WTC11 (cell line): ENCODE results near the gene PTPRT. TPM values are rescaled to one million over a fixed set of nuclear protein-coding genes. Genes with fewer than 3 reads are reported as not detected.

Experiments
- ATAC-seq: fragments of 200-7000 bp; cut with Tn5 transposase; 2 replicates; pipeline ENCODE4 v1.10.0; 2021; ENCODE audit warnings: mild to moderate bottlenecking, moderate library complexity
- CTCF ChIA-PET: fragments of 300-600 bp; sonication (Branson Sonifier 250); formaldehyde crosslinking; loops from one replicate; lab custom pipeline; 2021; ENCODE audit warnings: antibody characterized with exemption; lab: Charles Lee
- POLR2A ChIA-PET: fragments of 350-600 bp; sonication (Branson Sonifier 250); formaldehyde crosslinking; loops from one replicate; lab custom pipeline; 2021; ENCODE audit warnings: antibody characterized with exemption; lab: Charles Lee
- DNase-seq: peaks from one replicate; pipeline ENCODE4 v3.0.0; 2021; ENCODE audit warnings: low spot score
- H3K27ac Mint-ChIP-seq: 2 replicates; pipeline ENCODE4 v1.8.0; 2021; ENCODE audit warnings: mixed read lengths
- H3K27me3 Mint-ChIP-seq: 2 replicates; pipeline ENCODE4 v1.8.0; 2021; ENCODE audit warnings: low read depth, mild to moderate bottlenecking, moderate library complexity, mixed read lengths
- H3K36me3 Mint-ChIP-seq: 2 replicates; pipeline ENCODE4 v1.8.0; 2021; ENCODE audit warnings: mixed read lengths
- H3K4me1 Mint-ChIP-seq: 2 replicates; pipeline ENCODE4 v1.8.0; 2022; ENCODE audit warnings: mixed read lengths
- H3K4me3 Mint-ChIP-seq: 2 replicates; pipeline ENCODE4 v1.8.0; 2021; ENCODE audit warnings: mild to moderate bottlenecking, moderate library complexity, mixed read lengths
- H3K9me3 Mint-ChIP-seq: 2 replicates; pipeline ENCODE4 v1.8.0; 2021; ENCODE audit warnings: mixed read lengths
- FOXJ3 ChIP-seq: sonication (generic); formaldehyde crosslinking; IDR thresholded peaks from 2 replicates; pipeline ENCODE4 v1.9.0; 2021; ENCODE audit warnings: missing genetic modification reagents, mild to moderate bottlenecking, borderline replicate concordance
- FOXK1 ChIP-seq: sonication (generic); formaldehyde crosslinking; IDR thresholded peaks from 2 replicates; pipeline ENCODE4 v1.8.0; 2022; ENCODE audit warnings: mild to moderate bottlenecking, moderate library complexity, missing genetic modification reagents
- FOXP1 ChIP-seq: sonication (generic); formaldehyde crosslinking; IDR thresholded peaks from 2 replicates; pipeline ENCODE4 v1.8.0; 2022; ENCODE audit warnings: missing genetic modification reagents, mild to moderate bottlenecking, moderate library complexity, borderline replicate concordance
- GABPB1 ChIP-seq: sonication (generic); formaldehyde crosslinking; IDR thresholded peaks from 2 replicates; pipeline ENCODE4 v1.8.1; 2023; ENCODE audit warnings: mild to moderate bottlenecking, missing genetic modification reagents
- GRHL2 ChIP-seq: fragments of 250-450 bp; sonication (Bioruptor Pico); IDR thresholded peaks from 2 replicates; pipeline ENCODE4 v1.8.0; 2022; ENCODE audit warnings: mild to moderate bottlenecking, moderate library complexity; ENCODE audit not compliant: insufficient replicate concordance, severe bottlenecking
- GTF2I ChIP-seq: fragments of 250-450 bp; sonication (Bioruptor Pico); conservative IDR thresholded peaks from 2 replicates; pipeline ENCODE4 v1.4.0; 2021; ENCODE audit warnings: mild to moderate bottlenecking
- JUN ChIP-seq: sonication (generic); formaldehyde crosslinking; IDR thresholded peaks from 2 replicates; pipeline ENCODE4 v1.8.0; 2023; ENCODE audit warnings: mild to moderate bottlenecking, missing genetic modification reagents
- MXD4 ChIP-seq: fragments of 250-450 bp; sonication (Bioruptor Pico); IDR thresholded peaks from 2 replicates; pipeline ENCODE4 v1.8.0; 2021; ENCODE audit warnings: mild to moderate bottlenecking, moderate library complexity, borderline replicate concordance
- MYBL2 ChIP-seq: sonication (generic); formaldehyde crosslinking; IDR thresholded peaks from 2 replicates; pipeline ENCODE4 v1.8.1; 2023; ENCODE audit warnings: mild to moderate bottlenecking, moderate library complexity, missing genetic modification reagents
- NFE2L1 ChIP-seq: sonication (generic); formaldehyde crosslinking; IDR thresholded peaks from 2 replicates; pipeline ENCODE4 v1.8.1; 2023; ENCODE audit warnings: missing genetic modification reagents
- RORB ChIP-seq: fragments of 250-450 bp; sonication (Bioruptor Pico); IDR thresholded peaks from 2 replicates; pipeline ENCODE4 v1.9.0; 2021; ENCODE audit warnings: mild to moderate bottlenecking
- SOX15 ChIP-seq: fragments of 250-450 bp; sonication (Bioruptor Pico); IDR thresholded peaks from 2 replicates; pipeline ENCODE4 v1.9.0; 2021; ENCODE audit warnings: mild to moderate bottlenecking
- SP1 ChIP-seq: sonication (generic); formaldehyde crosslinking; conservative IDR thresholded peaks from 2 replicates; pipeline ENCODE4 v1.8.1; 2022; ENCODE audit warnings: missing genetic modification reagents
- TCF7 ChIP-seq: sonication (generic); formaldehyde crosslinking; IDR thresholded peaks from 2 replicates; pipeline ENCODE4 v1.8.0; 2022; ENCODE audit warnings: mild to moderate bottlenecking, low read depth, missing genetic modification reagents, moderate library complexity
- TEAD4 ChIP-seq: sonication (generic); formaldehyde crosslinking; IDR thresholded peaks from 2 replicates; pipeline ENCODE4 v1.8.0; 2022; ENCODE audit warnings: mild to moderate bottlenecking, missing genetic modification reagents
- ZNF121 ChIP-seq: sonication (generic); formaldehyde crosslinking; IDR thresholded peaks from 2 replicates; pipeline ENCODE4 v1.8.0; 2023; ENCODE audit warnings: missing genetic modification reagents
- ZNF138 ChIP-seq: sonication (generic); formaldehyde crosslinking; conservative IDR thresholded peaks from 2 replicates; pipeline ENCODE4 v1.8.1; 2022; ENCODE audit warnings: mild to moderate bottlenecking, moderate library complexity, missing genetic modification reagents
- ZNF219 ChIP-seq: sonication (generic); formaldehyde crosslinking; IDR thresholded peaks from 2 replicates; pipeline ENCODE4 v1.8.0; 2023; ENCODE audit warnings: missing genetic modification reagents, mild to moderate bottlenecking, borderline replicate concordance
- ZNF416 ChIP-seq: fragments of 250-450 bp; sonication (Bioruptor Pico); IDR thresholded peaks from 2 replicates; pipeline ENCODE4 v1.9.0; 2021; ENCODE audit warnings: mild to moderate bottlenecking, inconsistent platforms
- ZNF423 ChIP-seq: fragments of 250-450 bp; sonication (Bioruptor Pico); IDR thresholded peaks from 2 replicates; pipeline ENCODE4 v2.1.2; 2022; ENCODE audit warnings: mild to moderate bottlenecking, moderate library complexity
- total RNA-seq: library from RNA; stranded (reverse); gene quantifications from 3 replicates; pipeline ENCODE4 v1.2.3, GENCODE V29; 2021
- TF ChIP-seq, protein P1 (sequence below): sonication (generic); formaldehyde crosslinking; IDR thresholded peaks from 2 replicates; pipeline ENCODE4 v1.8.1; 2023; ENCODE audit warnings: mild to moderate bottlenecking, missing genetic modification reagents, borderline replicate concordance
- TF ChIP-seq, protein P2 (sequence below): fragments of 250-450 bp; sonication (Bioruptor Pico); IDR thresholded peaks from 2 replicates; pipeline ENCODE4 v1.9.0; 2021; ENCODE audit warnings: mild to moderate bottlenecking
- TF ChIP-seq, protein P3 (sequence below): fragments of 250-450 bp; sonication (Bioruptor Pico); IDR thresholded peaks from 2 replicates; pipeline ENCODE4 v1.9.0; 2021; ENCODE audit warnings: mild to moderate bottlenecking
- TF ChIP-seq, protein P4 (sequence below): sonication (generic); formaldehyde crosslinking; IDR thresholded peaks from 2 replicates; pipeline ENCODE4 v1.8.1; 2023; ENCODE audit warnings: mild to moderate bottlenecking, missing genetic modification reagents
- TF ChIP-seq, protein P5 (sequence below): sonication (generic); formaldehyde crosslinking; IDR thresholded peaks from 2 replicates; pipeline ENCODE4 v1.8.0; 2022; ENCODE audit warnings: mild to moderate bottlenecking, missing genetic modification reagents
- TF ChIP-seq, protein P6 (sequence below): fragments of 200-600 bp; IDR thresholded peaks from 2 replicates; pipeline ENCODE4 v1.8.0; 2022; ENCODE audit warnings: antibody characterized with exemption

The PTPRT gene
- total RNA-seq, 1 experiment from 2014 or later, result 1.1 TPM

DNA sequence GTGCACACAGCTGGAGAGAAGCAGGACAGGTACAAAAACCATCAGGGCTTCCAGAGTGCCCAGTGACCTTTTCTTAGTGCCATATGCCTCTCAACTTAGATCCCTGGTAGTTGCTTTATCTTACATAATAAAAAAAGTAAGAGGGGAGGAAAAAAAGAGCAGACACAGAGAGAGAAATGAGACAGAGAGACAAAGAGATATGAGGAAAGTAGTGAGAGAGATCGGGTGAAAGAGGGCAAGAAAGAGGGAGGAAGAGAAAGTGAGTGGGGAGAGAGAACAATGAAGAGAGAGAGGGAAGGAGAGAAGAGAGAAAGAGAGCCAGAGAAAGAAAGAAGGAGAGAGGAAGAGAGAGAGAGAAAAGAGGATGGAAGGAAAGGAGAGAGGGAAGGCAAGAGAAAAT lies 131.6 kb downstream of the PTPRT start (continued):
- TF ChIP-seq, protein P1, sequence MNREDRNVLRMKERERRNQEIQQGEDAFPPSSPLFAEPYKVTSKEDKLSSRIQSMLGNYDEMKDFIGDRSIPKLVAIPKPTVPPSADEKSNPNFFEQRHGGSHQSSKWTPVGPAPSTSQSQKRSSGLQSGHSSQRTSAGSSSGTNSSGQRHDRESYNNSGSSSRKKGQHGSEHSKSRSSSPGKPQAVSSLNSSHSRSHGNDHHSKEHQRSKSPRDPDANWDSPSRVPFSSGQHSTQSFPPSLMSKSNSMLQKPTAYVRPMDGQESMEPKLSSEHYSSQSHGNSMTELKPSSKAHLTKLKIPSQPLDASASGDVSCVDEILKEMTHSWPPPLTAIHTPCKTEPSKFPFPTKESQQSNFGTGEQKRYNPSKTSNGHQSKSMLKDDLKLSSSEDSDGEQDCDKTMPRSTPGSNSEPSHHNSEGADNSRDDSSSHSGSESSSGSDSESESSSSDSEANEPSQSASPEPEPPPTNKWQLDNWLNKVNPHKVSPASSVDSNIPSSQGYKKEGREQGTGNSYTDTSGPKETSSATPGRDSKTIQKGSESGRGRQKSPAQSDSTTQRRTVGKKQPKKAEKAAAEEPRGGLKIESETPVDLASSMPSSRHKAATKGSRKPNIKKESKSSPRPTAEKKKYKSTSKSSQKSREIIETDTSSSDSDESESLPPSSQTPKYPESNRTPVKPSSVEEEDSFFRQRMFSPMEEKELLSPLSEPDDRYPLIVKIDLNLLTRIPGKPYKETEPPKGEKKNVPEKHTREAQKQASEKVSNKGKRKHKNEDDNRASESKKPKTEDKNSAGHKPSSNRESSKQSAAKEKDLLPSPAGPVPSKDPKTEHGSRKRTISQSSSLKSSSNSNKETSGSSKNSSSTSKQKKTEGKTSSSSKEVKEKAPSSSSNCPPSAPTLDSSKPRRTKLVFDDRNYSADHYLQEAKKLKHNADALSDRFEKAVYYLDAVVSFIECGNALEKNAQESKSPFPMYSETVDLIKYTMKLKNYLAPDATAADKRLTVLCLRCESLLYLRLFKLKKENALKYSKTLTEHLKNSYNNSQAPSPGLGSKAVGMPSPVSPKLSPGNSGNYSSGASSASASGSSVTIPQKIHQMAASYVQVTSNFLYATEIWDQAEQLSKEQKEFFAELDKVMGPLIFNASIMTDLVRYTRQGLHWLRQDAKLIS (CRISPR knock-in tag), result no peak
- TF ChIP-seq FOXK1 (CRISPR knock-in tag), result no peak
- no peak for TF ChIP-seq SOX15 (CRISPR knock-in tag)
- TF ChIP-seq MYBL2 (CRISPR knock-in tag), result no peak
- TF ChIP-seq GTF2I (CRISPR knock-in tag), result no peak
- no peak for TF ChIP-seq RORB (CRISPR knock-in tag)
- no peak for TF ChIP-seq TCF7 (CRISPR knock-in tag)
- no peak for TF ChIP-seq JUN
- no peak for TF ChIP-seq GRHL2 (CRISPR knock-in tag)
- no peak for TF ChIP-seq SP1 (CRISPR knock-in tag)
- no peak for TF ChIP-seq ZNF121 (CRISPR knock-in tag)
- TF ChIP-seq, all 79 proteins: peak for 0

DNA sequence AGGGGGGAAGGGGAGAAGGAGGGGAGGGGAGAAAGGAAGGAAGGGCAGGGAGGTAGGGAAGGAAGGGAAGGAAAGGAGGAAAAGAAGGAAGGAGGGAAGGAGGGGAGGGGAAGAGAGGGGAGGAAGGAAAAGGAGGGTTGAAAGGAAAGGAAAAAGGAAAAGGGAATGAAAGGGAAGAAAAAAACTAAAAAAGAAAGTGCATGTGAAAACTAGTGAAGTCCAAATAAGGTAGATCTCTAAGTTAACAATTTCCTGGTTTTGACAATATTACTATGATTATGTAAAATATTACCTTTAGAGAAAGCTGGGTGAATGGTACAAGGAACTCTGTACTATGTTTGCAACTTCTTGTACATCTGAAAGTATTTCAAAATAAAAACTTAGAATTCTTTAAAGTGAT lies 132.4 kb downstream of the PTPRT start:
- Mint-ChIP-seq H3K27me3 (no peaks in the 10 kb centered on the region; the same call in 1 of the 2 replicates), H3K36me3 (no peaks in the 10 kb centered on the region), H3K9me3 (peaks cover 15% of the 10 kb centered on the region), H3K4me3 (no peak overlapping the region), H3K27ac (no peak overlapping the region), H3K4me1 (peaks cover 2% of the 10 kb centered on the region; the same call in 1 of the 2 replicates)
- POLR2A ChIA-PET, result no interaction called here
- DNase-seq (no peak), ATAC-seq (no peak)
- CTCF ChIA-PET, result no interaction called here
- TF ChIP-seq MXD4, result no peak
- TF ChIP-seq, protein P2, sequence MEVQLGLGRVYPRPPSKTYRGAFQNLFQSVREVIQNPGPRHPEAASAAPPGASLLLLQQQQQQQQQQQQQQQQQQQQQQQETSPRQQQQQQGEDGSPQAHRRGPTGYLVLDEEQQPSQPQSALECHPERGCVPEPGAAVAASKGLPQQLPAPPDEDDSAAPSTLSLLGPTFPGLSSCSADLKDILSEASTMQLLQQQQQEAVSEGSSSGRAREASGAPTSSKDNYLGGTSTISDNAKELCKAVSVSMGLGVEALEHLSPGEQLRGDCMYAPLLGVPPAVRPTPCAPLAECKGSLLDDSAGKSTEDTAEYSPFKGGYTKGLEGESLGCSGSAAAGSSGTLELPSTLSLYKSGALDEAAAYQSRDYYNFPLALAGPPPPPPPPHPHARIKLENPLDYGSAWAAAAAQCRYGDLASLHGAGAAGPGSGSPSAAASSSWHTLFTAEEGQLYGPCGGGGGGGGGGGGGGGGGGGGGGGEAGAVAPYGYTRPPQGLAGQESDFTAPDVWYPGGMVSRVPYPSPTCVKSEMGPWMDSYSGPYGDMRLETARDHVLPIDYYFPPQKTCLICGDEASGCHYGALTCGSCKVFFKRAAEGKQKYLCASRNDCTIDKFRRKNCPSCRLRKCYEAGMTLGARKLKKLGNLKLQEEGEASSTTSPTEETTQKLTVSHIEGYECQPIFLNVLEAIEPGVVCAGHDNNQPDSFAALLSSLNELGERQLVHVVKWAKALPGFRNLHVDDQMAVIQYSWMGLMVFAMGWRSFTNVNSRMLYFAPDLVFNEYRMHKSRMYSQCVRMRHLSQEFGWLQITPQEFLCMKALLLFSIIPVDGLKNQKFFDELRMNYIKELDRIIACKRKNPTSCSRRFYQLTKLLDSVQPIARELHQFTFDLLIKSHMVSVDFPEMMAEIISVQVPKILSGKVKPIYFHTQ (CRISPR knock-in tag), result no peak
- TF ChIP-seq ZNF416, result no peak
- TF ChIP-seq, protein P3, sequence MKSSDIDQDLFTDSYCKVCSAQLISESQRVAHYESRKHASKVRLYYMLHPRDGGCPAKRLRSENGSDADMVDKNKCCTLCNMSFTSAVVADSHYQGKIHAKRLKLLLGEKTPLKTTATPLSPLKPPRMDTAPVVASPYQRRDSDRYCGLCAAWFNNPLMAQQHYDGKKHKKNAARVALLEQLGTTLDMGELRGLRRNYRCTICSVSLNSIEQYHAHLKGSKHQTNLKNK (CRISPR knock-in tag), result no peak
- TF ChIP-seq GABPB1 (CRISPR knock-in tag), result no peak
- TF ChIP-seq, protein P4, sequence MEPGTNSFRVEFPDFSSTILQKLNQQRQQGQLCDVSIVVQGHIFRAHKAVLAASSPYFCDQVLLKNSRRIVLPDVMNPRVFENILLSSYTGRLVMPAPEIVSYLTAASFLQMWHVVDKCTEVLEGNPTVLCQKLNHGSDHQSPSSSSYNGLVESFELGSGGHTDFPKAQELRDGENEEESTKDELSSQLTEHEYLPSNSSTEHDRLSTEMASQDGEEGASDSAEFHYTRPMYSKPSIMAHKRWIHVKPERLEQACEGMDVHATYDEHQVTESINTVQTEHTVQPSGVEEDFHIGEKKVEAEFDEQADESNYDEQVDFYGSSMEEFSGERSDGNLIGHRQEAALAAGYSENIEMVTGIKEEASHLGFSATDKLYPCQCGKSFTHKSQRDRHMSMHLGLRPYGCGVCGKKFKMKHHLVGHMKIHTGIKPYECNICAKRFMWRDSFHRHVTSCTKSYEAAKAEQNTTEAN, result no peak
- TF ChIP-seq FOXP1 (CRISPR knock-in tag), result no peak
- no peak for TF ChIP-seq GRHL2 (CRISPR knock-in tag)
- TF ChIP-seq, protein P5, sequence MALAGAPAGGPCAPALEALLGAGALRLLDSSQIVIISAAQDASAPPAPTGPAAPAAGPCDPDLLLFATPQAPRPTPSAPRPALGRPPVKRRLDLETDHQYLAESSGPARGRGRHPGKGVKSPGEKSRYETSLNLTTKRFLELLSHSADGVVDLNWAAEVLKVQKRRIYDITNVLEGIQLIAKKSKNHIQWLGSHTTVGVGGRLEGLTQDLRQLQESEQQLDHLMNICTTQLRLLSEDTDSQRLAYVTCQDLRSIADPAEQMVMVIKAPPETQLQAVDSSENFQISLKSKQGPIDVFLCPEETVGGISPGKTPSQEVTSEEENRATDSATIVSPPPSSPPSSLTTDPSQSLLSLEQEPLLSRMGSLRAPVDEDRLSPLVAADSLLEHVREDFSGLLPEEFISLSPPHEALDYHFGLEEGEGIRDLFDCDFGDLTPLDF (CRISPR knock-in tag), result no peak
- no peak for TF ChIP-seq TEAD4 (CRISPR knock-in tag)
- no peak for TF ChIP-seq ZNF219 (CRISPR knock-in tag)
- TF ChIP-seq NFE2L1, result no peak
- TF ChIP-seq ZNF423 (CRISPR knock-in tag), result no peak
- no peak for TF ChIP-seq ZNF138 (CRISPR knock-in tag)
- TF ChIP-seq, protein P6, sequence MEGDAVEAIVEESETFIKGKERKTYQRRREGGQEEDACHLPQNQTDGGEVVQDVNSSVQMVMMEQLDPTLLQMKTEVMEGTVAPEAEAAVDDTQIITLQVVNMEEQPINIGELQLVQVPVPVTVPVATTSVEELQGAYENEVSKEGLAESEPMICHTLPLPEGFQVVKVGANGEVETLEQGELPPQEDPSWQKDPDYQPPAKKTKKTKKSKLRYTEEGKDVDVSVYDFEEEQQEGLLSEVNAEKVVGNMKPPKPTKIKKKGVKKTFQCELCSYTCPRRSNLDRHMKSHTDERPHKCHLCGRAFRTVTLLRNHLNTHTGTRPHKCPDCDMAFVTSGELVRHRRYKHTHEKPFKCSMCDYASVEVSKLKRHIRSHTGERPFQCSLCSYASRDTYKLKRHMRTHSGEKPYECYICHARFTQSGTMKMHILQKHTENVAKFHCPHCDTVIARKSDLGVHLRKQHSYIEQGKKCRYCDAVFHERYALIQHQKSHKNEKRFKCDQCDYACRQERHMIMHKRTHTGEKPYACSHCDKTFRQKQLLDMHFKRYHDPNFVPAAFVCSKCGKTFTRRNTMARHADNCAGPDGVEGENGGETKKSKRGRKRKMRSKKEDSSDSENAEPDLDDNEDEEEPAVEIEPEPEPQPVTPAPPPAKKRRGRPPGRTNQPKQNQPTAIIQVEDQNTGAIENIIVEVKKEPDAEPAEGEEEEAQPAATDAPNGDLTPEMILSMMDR, result no peak
- TF ChIP-seq FOXJ3, result no peak
